GM21528 (cell line): Measurements from ENCODE around the gene FBXO10.
"Not testable (repeated sequence)": the region's sequence is repeated elsewhere in the genome, so short reads cannot be mapped to it uniquely, and the experiment has no call there.

ENCODE experiments used
- ATAC-seq: cut with Tn5 transposase; IDR thresholded peaks from one replicate; pipeline ENCODE4 v1.9.1; 2021; ENCODE audit warnings: mild to moderate bottlenecking, moderate library complexity; ENCODE audit not compliant: unreplicated experiment, low FRiP score

Gene FBXO10

DNA sequence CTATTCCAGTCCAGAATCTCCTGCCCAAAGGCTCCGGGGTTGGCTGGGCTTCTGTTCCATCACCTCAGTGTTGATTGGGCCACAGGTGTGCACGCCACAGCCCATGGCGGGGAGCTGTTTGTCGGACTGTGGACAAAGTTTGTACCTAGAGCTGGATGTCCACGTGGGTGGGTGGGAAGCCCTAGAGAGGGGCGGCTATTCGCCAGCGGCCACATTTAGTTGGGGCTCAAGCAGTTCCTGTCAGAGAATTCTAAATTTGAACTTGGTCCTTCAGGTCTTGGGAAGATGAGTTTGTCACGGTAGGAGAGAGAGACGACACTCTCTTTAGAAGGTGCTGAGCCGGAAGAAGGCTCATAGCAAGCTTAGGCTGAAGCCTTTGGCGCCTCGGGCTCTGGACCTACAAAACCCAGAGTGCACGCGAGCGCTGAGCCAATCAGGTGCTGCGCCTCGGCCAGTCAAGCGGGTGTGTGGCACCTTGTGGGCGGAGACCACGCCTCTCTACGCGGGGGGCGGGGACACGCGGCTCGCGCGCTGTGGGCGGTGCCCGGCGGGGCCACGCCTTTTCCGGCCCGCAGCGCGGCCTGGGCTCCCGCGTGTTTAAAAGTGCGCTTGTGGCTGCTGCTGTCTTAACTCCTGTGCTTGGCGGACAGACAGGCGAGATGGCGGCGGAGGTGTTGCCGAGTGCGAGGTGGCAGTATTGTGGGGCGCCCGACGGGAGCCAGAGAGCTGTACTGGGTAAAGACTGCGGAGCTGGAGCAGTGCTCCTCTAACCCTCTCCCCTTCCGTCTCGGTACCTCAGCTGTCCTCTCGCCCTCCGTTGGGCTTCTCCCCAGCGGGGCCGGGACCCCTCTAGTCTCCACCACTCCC lies 90.6 kb downstream of the FBXO10 start, which contains the start of gene POLR1E:
TSS of gene POLR1E (plus strand) at position 560 of the 867 bp plus-strand sequence. CDS start at position 660, 100 bp downstream.
- peak; percentile 95 for ATAC-seq

DNA sequence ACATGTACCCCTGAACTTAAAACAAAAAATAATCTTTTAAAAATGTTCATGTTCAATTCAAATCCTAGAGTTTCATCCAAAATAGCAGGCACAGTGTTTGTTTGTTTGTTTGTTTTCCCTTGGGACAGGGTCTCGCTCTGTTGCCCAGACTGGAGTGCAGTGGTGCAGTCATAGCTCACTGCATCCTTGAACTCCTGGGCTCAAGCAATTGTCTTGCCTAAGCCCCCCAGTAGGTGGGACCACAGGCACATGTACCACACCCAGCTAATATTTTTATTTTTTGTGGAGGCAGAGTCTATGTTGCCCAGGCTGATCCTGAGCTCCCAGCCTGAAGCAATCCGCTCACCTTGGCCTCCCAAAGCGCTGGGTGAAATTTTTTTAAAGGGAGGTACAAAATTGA lies 95.4 kb downstream of the FBXO10 start:
- no peak for ATAC-seq

DNA sequence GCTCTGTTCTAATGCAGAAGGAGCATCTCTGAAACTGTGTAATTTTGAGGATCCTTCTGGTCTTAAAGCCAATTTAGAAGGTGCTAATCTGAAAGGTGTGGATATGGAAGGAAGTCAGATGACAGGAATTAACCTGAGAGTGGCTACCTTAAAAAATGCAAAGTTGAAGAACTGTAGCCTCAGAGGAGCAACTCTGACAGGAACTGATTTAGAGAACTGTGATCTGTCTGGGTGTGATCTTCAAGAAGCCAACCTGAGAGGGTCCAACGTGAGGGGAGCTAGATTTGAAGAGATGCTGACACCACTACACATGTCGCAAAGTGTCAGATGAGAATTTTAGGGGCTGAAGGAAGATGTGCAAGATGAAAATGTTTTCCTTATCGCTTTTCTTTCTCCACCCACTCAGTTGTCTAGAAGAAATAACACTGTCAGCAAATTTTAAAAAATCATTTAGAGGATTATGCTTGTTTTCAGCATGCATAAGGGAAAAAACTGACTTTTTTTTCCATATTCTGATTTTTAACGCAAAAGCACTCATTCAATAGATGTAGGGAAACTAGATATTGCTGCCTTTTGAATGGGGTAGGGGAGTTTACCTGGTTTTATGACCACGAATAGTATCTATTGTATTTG lies 98.1 kb downstream of the FBXO10 start:
- not testable (repeated sequence) for ATAC-seq

DNA sequence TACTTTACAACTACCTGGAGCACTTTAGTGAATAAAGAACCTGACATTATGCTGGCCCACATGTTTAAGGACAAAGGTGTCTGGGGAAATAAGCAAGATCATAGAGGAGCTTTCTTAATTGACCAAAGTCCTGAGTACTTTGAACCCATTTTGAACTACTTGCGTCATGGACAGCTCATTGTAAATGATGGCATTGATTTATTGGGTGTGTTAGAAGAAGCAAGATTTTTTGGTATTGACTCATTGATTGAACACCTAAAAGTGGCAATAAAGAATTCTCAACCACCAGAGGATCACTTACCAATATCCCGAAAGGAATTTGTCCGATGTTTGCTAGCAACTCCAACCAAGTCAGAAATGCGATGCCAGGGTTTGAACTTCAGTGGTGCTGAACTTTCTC lies 98.7 kb downstream of the FBXO10 start:
- not testable (repeated sequence) for ATAC-seq

DNA sequence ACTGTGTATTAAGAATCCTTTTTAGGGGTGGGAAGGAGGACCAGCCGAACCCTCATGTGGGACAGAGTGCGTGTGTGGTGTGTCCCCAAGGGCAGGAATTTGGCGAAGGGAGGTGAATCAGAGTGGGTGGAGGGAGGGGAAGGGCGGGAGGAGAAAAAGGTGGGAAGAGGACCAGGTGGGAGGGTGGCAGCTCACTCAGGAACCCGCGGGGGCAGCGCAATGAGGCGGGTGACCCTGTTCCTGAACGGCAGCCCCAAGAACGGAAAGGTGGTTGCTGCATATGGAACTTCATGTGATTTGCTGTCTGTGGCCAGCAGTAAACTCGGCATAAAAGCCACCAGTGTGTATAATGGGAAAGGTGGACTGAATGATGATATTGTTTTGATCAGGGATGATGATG lies 99.2 kb downstream of the FBXO10 start:
- ATAC-seq: no peak

DNA sequence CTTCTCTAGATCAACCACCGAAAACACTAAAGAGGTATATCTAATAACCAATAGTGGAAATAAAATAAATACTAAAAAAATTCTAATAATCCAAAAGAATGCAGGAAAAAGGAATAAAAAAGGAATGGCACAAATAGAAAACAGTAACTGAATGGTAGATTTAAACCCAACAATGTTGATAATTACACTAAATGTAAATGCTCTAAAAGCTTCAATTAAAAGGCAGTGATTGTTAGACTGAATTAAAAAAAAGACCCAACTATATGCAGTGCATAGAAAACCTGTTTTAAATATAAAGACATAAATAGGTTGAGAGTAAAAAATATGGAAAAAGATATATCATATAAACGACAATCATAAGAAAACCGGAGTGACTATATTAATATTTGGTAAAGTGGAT lies 101.7 kb downstream of the FBXO10 start:
- no peak for ATAC-seq

DNA sequence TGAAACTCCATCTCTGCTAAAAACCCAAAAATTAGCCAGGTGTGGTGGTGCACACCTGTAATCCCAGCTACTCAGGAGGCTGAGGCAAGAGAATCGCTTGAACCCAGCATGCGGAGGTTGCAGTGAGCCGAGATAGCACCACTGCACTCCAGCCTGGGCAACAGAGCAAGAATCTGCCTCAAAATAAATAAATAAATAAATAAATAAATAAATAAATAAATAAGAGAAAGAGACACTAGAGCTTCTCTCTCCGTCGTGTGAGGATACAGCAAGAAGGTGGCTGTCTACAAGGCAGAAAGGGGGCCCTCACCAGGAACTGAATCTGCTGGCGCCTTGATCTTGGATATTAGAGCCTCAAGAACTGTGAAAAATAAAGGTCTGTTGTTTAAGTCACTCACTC lies 102.2 kb downstream of the FBXO10 start:
- ATAC-seq: not testable (repeated sequence)

DNA sequence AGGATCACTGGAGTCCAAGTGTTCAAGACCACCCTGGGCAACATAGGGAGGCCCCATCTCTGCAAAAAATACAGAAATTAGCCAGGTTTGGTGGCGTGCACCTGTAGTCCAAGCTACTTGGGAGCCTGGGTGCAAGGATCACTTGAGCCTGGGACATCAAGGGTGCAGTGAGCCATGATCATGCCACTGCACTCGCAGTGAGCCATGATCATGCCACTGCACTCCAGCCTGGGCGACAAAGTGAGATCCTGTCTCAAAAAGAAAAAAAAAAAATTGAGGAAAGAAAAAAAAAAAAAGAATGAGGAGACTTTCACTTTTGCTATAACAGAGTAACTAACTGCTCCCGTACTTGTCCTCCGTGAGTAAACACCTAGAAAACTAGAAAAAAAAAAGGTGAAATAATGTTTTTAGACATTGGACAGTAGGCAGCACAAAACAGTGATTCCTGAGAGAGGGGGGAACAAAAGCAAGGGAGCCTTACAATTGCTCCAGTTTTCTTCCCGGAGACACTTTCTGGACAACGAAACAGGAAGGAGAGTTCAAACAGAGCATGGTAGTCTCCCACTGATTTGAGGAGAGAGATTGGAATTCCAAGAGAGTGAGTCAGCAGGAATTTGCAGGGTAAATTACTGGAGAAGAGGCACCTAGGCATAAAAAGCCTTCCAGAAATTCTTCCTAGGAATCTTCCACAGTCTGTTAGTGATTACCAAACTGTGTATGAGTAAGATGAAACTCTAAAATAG lies 104.1 kb downstream of the FBXO10 start:
- ATAC-seq: no peak

DNA sequence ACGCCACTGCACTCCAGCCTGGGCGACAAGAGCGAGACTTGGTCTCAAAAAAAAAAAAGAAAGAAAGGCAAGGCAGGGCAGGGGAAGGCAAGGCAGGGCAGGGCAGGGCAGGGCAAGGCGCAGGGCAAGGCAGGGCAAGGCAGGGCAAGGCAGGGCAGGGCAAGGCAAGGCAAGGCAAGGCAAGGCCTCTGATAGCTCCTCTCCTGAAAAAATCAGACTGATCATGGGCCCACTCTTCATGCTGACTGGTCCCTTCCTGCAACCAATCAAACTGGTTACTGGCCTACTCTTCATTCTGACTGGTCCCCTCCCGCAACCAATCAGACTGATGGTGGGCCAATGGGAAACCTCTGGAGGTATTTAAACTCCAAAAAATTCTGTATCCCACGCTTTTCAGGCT lies 107.6 kb downstream of the FBXO10 start:
- no peak for ATAC-seq

DNA sequence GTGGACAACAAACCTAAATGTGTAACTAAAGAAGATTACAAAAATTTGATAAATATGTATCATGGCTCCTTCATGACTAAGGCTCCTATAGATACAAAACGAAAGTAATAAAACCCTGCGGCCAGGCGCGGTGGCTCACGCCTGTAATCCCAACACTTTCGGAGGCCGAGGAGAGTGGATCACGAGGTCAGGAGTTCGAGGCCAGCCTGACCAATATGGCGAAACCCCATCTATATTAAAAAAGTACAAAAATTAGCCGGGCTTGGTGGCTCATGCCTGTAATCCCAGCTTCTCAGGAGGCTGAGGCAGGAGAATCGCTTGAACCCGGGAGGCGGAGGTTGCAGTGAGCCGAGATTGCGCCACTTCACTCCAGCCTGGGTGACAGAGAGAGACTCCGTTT lies 108.7 kb downstream of the FBXO10 start:
- not testable (repeated sequence) for ATAC-seq

DNA sequence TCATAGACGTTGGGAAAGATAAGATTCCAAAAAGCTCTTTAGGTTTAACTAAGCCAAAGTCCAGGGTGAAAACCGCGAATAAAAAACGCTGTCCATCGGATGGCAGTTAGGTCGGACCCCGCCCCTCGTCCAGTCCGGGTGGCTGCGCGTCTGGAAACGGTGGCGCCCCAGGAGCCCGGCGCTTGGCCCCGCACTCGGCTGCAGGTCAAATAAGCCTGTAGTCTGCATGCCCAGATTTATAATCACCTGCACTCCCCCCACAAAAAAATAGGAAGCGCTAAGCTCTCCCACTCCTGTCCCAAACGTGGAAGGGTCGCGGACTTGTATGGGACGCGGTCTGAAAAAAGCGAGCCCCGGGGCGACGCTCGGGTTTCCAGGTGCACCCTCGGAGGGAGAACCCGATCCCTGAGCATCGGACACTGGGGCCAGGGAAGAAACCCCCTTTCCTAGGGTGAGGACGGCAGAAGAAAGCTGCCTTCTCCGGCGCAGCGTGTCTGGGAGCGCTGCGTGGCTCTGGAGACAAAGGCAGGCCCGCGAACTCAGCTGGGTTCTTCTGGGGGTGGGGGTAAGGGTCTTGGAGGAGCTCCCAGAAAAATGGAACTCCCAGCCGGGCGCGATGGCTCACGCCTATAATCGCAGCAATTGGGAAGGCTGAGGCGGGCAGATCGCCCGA lies 110.0 kb downstream of the FBXO10 start:
- peak; percentile 12 for ATAC-seq

DNA sequence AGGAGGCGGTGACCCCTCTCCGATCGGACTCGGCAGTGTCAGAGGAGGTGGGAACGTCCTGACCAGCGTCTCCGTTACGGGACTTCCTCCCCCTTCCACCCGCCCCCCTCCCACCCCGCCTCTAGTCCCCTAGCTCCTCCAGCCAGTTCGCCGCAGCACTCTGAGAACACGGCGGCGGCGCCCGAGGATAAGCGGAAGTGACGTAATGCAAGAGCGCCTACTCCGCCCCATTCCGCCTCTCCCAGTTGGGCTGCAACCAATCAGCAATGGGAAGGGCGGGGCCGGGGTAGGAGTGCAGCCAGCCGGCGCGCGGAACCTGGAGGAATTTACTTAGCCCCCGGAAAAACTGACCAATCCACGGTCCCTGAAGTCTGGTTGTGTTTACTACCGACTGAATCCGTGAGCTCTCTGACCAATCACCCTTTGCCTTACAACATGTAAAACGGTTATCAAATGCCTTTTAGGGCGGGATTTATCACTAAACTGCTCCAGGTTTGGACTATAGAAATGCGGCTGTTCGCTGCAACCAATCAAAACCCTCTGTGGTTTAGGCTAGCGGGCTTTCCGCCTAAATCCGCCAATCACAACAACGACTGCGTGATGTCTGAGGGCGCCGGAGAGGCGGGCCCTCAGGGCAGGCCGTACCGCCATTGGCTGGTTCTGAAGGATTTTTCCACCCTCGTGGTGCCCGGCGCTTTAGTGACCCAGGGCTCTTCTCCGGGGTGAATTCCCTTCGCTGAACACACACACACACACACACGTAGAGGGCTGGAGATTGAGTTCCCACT lies 110.7 kb downstream of the FBXO10 start, which contains the start of gene ZBTB5:
TSS of gene ZBTB5 (minus strand) at position 202 of the 788 bp plus-strand sequence. CDS start 22,899 bp downstream, outside the sequence.
- ATAC-seq: peak; percentile 75

DNA sequence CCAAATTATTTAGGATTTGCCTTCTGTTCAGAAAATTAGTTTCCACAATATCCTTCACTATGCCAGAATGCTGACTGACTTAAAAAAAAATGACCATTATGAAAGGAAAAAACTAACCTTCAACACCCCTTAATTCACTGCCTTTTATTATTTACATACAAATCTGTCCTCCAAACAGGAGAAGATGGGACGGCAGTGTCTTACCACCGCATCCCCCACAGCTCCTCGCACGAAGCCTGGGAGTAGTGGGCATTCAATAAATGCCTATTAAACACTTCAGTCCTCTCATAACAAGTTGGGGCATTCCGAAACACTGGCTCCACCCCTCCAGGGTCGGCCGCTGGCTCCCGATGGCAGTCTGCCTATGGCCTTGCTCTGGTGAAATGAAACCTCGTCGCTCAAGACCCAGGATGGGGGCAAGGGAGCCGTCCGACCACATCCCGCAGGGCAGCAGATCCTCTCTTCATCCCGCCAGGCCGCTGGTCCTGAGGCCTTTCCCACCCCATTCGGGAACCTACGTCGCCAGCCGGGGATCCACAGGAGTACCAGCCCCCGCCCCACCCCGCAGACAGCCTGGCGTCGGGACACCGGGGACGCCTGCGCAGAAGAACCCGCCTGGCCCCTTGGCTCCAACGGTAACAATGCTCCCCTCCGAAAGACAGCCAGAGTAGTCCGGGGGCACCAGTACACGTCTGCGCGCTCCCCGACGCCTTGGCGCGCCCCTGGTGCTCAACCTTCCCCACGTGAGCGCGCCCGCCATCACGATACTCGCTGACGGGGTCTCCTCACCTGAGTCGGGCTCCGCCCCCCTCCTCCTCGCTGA lies 111.5 kb downstream of the FBXO10 start:
- ATAC-seq: peak; percentile 46

DNA sequence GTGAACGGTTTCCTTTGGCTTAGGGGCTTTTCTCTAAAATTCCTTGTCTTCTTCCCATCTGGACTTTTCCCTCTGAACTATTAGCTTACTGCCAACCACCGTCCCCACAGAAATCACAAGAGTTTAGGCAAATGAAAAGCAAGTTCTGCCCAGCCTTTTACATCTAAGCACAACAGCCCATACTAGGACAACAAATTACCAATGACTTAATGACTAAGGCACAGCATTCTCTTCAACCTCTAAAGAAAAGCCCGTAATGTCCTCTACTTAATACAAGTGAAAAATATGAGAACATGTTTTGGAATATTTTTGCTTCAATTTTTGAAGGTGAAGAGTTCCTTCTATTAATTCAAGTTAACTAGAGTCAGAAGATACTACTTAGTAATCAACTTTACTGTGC lies 112.2 kb downstream of the FBXO10 start:
- ATAC-seq: no peak
